A549 (cell line): Measurements from ENCODE around the gene SOX6. TPM values are rescaled to one million over a fixed set of nuclear protein-coding genes. Genes with fewer than 3 reads are reported as not detected.

Experiments
- ATAC-seq, 2 experiments: fragments of 200-7000 bp in 1 of 2; fragments of >200 bp in 1 of 2; cut with Nextera tagmentation in 1 of 2; cut with Tn5 transposase in 1 of 2; 3 replicates each; pipeline versions ENCODE4 v1.8.0 to v1.9.1; 2018 to 2020; ENCODE audit warnings: mild to moderate bottlenecking in 1 of 2, moderate library complexity in 1 of 2
- CTCF ChIA-PET: fragments of 300-600 bp; sonication (Branson Sonifier 250); formaldehyde crosslinking; extraction: SDS; loops from one replicate; lab custom pipeline; 2021; ENCODE audit warnings: antibody characterized with exemption, inconsistent platforms; lab: Yijun Ruan, JAX
- POLR2A ChIA-PET: fragments of 350-600 bp; formaldehyde crosslinking; extraction: SDS; loops from one replicate; lab custom pipeline; 2021; ENCODE audit warnings: antibody characterized with exemption, inconsistent platforms; lab: Yijun Ruan, JAX
- DNase-seq, 2 experiments: peaks; one replicate each; pipeline versions ENCODE4 v3.0.0 to v3.0.0-alpha.2; 2011 to 2016; ENCODE audit warnings: low read depth in 1 of 2, low spot score in 1 of 2
- FAIRE-seq: peaks from 2 replicates; lab custom pipeline; 2011; peaks lifted over from hg19 to GRCh38; lab: Jason Lieb, UNC
- H3K27ac ChIP-seq, 2 experiments: fragments of >200 bp; sonication (Bioruptor Twin); formaldehyde crosslinking; 3 replicates each; pipeline ENCODE4 v1.5.1; 2016 to 2017
- H3K4me1 ChIP-seq: fragments of >200 bp; sonication (Bioruptor Twin); formaldehyde crosslinking; 3 replicates; pipeline ENCODE4 v1.6.1; 2016
- H3K4me2 ChIP-seq: fragments of >200 bp; sonication (Bioruptor Twin); formaldehyde crosslinking; 3 replicates; pipeline ENCODE4 v1.6.1; 2016
- H3K4me3 ChIP-seq: fragments of >200 bp; sonication (Bioruptor Twin); formaldehyde crosslinking; 3 replicates; pipeline ENCODE4 v1.5.1; 2016
- H3K9me3 ChIP-seq: fragments of >200 bp; sonication (Bioruptor Twin); formaldehyde crosslinking; 3 replicates; pipeline ENCODE4 v1.6.1; 2016
- BCL3 ChIP-seq: fragments of >200 bp; sonication (Bioruptor Twin); formaldehyde crosslinking; IDR thresholded peaks from 3 replicates; pipeline ENCODE4 v1.6.1; 2016
- BHLHE40 ChIP-seq: IDR thresholded peaks from 2 replicates; pipeline ENCODE4 v1.6.1; 2012; ENCODE audit warnings: low read depth, low read length, inconsistent platforms
- CHD2 ChIP-seq: fragments of 150-350 bp; IDR thresholded peaks from 2 replicates; pipeline ENCODE4 v1.6.1; 2014; ENCODE audit warnings: low read length; ENCODE audit not compliant: partially characterized antibody
- E2F6 ChIP-seq: IDR thresholded peaks from 2 replicates; pipeline ENCODE4 v1.6.1; 2012; ENCODE audit warnings: low read depth, borderline replicate concordance
- EHF ChIP-seq: fragments of 250-450 bp; sonication (Bioruptor Pico); IDR thresholded peaks from 2 replicates; pipeline ENCODE4 v1.5.0; 2020; ENCODE audit warnings: mild to moderate bottlenecking
- EHMT2 ChIP-seq: fragments of 200-600 bp; sonication (generic); IDR thresholded peaks from 2 replicates; pipeline ENCODE4 v1.6.1; 2016; ENCODE audit warnings: antibody characterized with exemption, low read depth, mild to moderate bottlenecking, moderate library complexity
- FOXS1 ChIP-seq: fragments of 250-450 bp; sonication (Bioruptor Pico); IDR thresholded peaks from 2 replicates; pipeline ENCODE4 v1.5.0; 2020; ENCODE audit warnings: mild to moderate bottlenecking, moderate library complexity
- HMGXB4 ChIP-seq: fragments of 250-450 bp; sonication (Bioruptor Pico); IDR thresholded peaks from 2 replicates; pipeline ENCODE4 v1.5.0; 2021; ENCODE audit warnings: mild to moderate bottlenecking, moderate library complexity, borderline replicate concordance
- HOXA7 ChIP-seq: fragments of 250-450 bp; sonication (Bioruptor Pico); IDR thresholded peaks from 2 replicates; pipeline ENCODE4 v1.5.0; 2020; ENCODE audit warnings: mild to moderate bottlenecking, moderate library complexity
- HOXB5 ChIP-seq: fragments of 250-450 bp; sonication (Bioruptor Pico); IDR thresholded peaks from 2 replicates; pipeline ENCODE4 v1.5.0; 2020; ENCODE audit warnings: mild to moderate bottlenecking, moderate library complexity
- MAFK ChIP-seq: fragments of 450-650 bp; IDR thresholded peaks from 2 replicates; pipeline ENCODE4 v1.6.1; 2014; ENCODE audit not compliant: partially characterized antibody
- MYC ChIP-seq: IDR thresholded peaks from 2 replicates; pipeline ENCODE4 v1.6.1; 2012; ENCODE audit warnings: mild to moderate bottlenecking, inconsistent platforms, low read length, improper control_type of control experiment, borderline replicate concordance
- NR3C1 ChIP-seq: fragments of >200 bp; sonication (Bioruptor Twin); formaldehyde crosslinking; IDR thresholded peaks from 3 replicates; pipeline ENCODE4 v1.6.1; 2017
- POLR2A ChIP-seq: IDR thresholded peaks from 2 replicates; pipeline ENCODE4 v1.6.1; 2012; ENCODE audit warnings: mild to moderate bottlenecking, low read length
- RARB ChIP-seq: fragments of 250-450 bp; sonication (Bioruptor Pico); IDR thresholded peaks from 2 replicates; pipeline ENCODE4 v1.8.0; 2021; ENCODE audit warnings: mild to moderate bottlenecking, moderate library complexity
- RFX5 ChIP-seq: fragments of 450-650 bp; IDR thresholded peaks from 2 replicates; pipeline ENCODE4 v1.7.1; 2014; ENCODE audit warnings: antibody characterized with exemption, mild to moderate bottlenecking, moderate library complexity
- SMC3 ChIP-seq: fragments of >200 bp; sonication (Bioruptor Twin); formaldehyde crosslinking; IDR thresholded peaks from 3 replicates; pipeline ENCODE4 v1.6.1; 2018; ENCODE audit warnings: inconsistent platforms
- SREBF2 ChIP-seq: fragments of 450-650 bp; IDR thresholded peaks from 2 replicates; pipeline ENCODE4 v1.6.1; 2014; ENCODE audit warnings: mild to moderate bottlenecking, moderate library complexity
- ZFP36 ChIP-seq: fragments of 450-650 bp; IDR thresholded peaks from 2 replicates; pipeline ENCODE4 v1.6.1; 2014; ENCODE audit warnings: borderline replicate concordance; ENCODE audit not compliant: partially characterized antibody
- WGBS: methylation state at CpG from one replicate; pipeline ENCODE4 v1.1.6; 2017; ENCODE audit errors: missing lambda C conversion rate; 5-methylcytosine and 5-hydroxymethylcytosine counted together
- polyA plus RNA-seq, 4 experiments: library from polyadenylated mRNA; depleted of rRNA in 3 of 4; stranded (reverse); fragments of >200 nt; fragmentation: RNase III in 1 of 4; extraction: RNeasy Plus Mini Kit Qiagen cat#74134 plus additional on column Dnase treatment in 1 of 4; gene quantifications; 2 replicates in 3 of 4; 3 replicates in 1 of 4; pipeline ENCODE4 v1.2.3, GENCODE V29; 2011 to 2017

Gene SOX6
- polyA plus RNA-seq, 2 of the 4 experiments (the other 2 are of a cell fraction): 0.18 TPM; not detected in 1

GRCh38 chr11:16015741-16016467, 340.4 kb downstream of the SOX6 start:
- Histone ChIP-seq H3K27ac (no peak overlapping the region), H3K4me2 (no peak overlapping the region), H3K4me1 (no peaks in the 10 kb centered on the region), H3K9me3 (no peaks in the 10 kb centered on the region), H3K4me3 (no peak overlapping the region)
- DNase-seq (no peak), FAIRE-seq (no peak), ATAC-seq (no peak)
- POLR2A ChIA-PET: no interaction called here
- WGBS: 53% methylated on average over 5 of the region's 5 CpGs
- no peak for TF ChIP-seq HOXA7 (CRISPR knock-in tag)
- peak; percentile 77 for TF ChIP-seq MAFK
- CTCF ChIA-PET: interaction anchor here (0.6 kb wide), 1 partner anchor 857 kb away, joined by 3 read pairs; no protein-coding TSS in a partner anchor

- Histone ChIP-seq H3K27ac (no peak overlapping the region), H3K4me1 (no peaks in the 10 kb centered on the region), H3K9me3 (no peaks in the 10 kb centered on the region), H3K4me2 (no peak overlapping the region), H3K4me3 (no peak overlapping the region)
- no peak for ATAC-seq
- no peak for FAIRE-seq
- CTCF ChIA-PET: no interaction called here
- TF ChIP-seq RARB (CRISPR knock-in tag) (no peak), SREBF2 (no peak), BCL3 (no peak), FOXS1 (CRISPR knock-in tag) (no peak)
- POLR2A ChIA-PET: no interaction called here
- 47% methylated on average over 3 of the region's 3 CpGs for WGBS
- no peak for DNase-seq
Measured at GRCh38 chr11:16013649-16014275, 342.6 kb downstream of the SOX6 start.

- ATAC-seq (no peak), FAIRE-seq (no peak)
Measured at GRCh38 chr11:16013242-16013641, 343.1 kb downstream of the SOX6 start.

More at GRCh38 chr11:16013242-16013641, 343.1 kb downstream of the SOX6 start:
- Histone ChIP-seq H3K4me2 (no peak overlapping the region), H3K27ac (no peak overlapping the region), H3K9me3 (no peaks in the 10 kb centered on the region), H3K4me1 (no peaks in the 10 kb centered on the region), H3K4me3 (no peak overlapping the region)
- 58% methylated on average over 3 of the region's 3 CpGs for WGBS
- TF ChIP-seq BHLHE40: no peak
- no peak for TF ChIP-seq BCL3
- no peak for TF ChIP-seq RFX5
- TF ChIP-seq CHD2: no peak
- TF ChIP-seq SMC3: no peak
- no peak for TF ChIP-seq EHMT2
- TF ChIP-seq POLR2A: no peak
- no peak for TF ChIP-seq ZFP36
- no peak for TF ChIP-seq NR3C1
- TF ChIP-seq HMGXB4 (CRISPR knock-in tag): no peak
- TF ChIP-seq HOXB5 (CRISPR knock-in tag): no peak
- TF ChIP-seq SREBF2: no peak
- no peak for TF ChIP-seq MYC
- TF ChIP-seq EHF (CRISPR knock-in tag): no peak
- no peak for TF ChIP-seq E2F6
- no peak for DNase-seq
- CTCF ChIA-PET: no interaction called here
- POLR2A ChIA-PET: no interaction called here
